RKO (cell line): ENCODE measurements around the gene DNAL1.
"Not testable (repeated sequence)": the region's sequence is repeated elsewhere in the genome, so short reads cannot be mapped to it uniquely, and the experiment has no call there.

Experiments used
- DNase-seq: peaks from one replicate; pipeline ENCODE4 v3.0.0-alpha.2; 2016; ENCODE audit warnings: low spot score

The DNAL1 gene

DNA sequence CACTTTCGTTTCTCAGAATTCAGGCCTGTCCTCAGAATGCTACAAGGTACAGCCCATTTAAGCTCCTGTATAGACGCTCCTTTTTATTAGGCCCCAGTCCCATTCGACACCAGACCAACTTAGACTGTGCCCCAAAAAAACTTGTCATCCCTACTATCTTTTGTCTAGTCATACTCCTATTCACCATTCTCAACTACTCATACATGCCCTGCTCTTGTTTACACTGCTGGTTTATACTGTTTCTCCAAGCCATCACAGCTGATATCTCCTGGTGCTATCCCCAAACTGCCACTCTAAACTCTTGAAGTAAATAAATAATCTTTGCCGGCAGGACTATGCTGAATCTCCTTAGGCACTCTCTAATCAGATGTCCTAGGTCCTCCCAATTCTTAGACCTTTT is 63.3 kb downstream of the DNAL1 start:
- DNase-seq = not testable (repeated sequence)

DNA sequence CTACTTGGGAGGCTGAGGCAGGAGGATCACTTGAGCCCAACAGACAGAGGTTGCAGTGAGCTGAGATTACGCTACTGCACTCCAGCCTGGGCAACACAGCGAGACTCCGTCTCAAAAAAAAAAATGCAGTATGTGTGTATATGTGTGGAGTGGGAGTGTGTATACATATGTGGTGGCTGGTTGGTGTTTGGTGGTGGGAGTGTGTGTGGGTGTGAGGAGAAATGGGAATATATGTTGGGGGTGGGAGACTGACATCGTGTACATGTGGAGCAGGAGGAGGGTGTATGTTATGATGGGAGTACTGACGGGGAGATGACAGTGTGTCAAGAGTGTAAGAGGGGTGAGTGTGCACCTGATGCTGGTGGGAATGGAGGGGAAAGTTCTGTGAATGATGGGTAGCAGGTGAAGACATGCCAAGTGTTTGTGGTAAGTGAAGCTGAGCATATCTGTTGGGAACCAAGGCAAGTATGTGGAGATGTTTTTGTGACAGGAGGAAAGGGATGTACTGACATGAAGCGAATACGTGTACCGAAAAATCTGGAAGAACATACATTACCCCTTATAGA is 65.2 kb downstream of the DNAL1 start:
- no peak for DNase-seq

DNA sequence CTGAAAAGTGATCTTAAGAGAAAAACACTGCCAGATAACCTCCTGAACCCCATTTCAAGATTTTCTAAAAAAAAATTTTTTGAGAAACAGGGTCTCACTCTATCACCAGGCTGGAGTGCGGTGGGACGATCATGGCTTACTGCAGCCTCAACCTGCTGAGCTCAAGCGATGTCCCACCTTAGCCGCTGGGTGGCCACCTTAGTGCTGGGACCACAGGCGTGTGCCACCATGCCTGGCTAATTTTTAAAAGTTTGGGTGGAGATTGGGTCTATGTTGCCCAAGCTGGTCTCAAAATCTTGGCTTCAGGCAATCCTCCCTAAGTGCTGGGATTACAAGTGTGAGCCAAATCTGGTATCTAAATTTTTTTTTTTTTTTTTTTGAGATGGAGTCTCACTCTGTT is 66.0 kb downstream of the DNAL1 start:
- no peak for DNase-seq

DNA sequence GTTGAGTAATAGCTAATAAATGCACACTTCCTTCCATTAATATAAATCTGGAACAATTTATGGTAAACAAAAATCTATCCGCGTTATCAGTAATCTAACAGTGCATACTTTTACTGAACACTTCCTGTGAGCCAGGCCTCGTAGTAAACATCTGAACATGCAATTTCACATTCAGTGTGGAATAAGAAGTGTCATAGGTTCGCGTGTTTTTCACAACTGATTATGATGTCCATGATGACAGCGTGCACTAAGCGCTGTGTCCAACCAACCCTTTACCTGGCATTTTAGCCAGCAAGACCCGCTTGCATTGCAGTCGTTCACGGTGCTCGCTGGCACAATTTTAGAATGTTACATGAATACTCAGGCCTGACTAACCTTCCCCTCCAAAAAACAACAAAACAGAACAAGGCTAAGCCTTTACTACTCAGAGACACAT is 67.3 kb downstream of the DNAL1 start:
- DNase-seq = peak; percentile 34

DNA sequence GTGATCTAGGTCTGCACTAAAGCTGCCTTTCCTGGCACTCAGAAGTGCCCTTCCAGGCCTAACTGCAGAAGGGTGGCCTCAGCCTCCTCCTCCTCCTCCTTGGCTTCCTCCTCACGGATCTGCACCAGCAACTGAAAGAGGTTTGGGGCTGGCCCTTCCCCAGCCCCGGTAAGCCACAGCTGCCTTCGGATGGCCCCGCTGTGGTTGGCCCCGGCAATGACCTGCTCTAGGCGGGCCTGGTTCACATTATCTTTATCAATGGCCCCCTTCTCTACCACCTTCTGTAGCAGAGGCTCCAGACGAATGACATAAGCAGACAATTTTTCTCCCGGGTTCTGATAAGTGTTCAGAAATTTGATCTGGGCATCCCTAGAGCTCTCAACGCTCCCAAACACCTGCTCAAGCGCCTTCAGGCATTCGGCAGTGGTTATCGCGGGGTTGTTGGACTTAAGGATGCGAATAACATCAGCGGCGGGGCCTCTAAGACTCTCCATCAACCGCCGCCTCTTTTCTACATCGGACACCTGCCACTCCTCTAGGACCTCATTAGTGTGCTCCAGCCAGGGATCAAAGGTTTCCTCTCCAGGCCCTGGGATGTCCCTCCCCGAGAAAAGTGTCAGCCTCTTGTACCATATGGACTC is 67.9 kb downstream of the DNAL1 start:
- peak; percentile 58 for DNase-seq

DNA sequence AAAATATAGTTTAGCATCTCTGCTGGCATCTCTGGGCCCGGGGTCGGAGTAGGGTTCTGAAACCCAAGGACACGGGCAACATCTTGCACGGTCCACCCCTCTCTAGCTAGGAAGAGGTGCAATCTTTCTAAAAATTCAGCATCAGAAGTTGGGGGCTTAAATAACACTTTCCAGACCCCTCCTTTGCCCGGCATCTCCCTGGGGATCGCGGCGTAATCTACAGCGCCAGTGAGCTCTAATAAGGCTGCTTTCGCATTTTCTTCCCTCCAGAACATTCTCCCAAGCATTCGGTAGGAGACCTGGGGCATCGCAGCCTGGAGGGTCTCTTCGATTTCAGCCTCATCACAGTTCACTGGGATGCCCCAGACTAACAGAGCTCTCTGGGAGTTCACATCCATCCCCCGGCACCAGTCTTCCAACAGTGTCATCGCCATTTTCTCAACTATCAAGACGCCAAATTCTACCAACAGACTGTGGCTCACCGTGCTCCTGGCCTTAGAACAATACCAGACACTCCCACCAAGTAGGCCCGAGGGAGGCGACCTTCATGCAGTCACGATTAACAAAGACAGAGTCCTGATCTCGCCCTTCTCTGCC is 68.5 kb downstream of the DNAL1 start:
- DNase-seq = no peak

DNA sequence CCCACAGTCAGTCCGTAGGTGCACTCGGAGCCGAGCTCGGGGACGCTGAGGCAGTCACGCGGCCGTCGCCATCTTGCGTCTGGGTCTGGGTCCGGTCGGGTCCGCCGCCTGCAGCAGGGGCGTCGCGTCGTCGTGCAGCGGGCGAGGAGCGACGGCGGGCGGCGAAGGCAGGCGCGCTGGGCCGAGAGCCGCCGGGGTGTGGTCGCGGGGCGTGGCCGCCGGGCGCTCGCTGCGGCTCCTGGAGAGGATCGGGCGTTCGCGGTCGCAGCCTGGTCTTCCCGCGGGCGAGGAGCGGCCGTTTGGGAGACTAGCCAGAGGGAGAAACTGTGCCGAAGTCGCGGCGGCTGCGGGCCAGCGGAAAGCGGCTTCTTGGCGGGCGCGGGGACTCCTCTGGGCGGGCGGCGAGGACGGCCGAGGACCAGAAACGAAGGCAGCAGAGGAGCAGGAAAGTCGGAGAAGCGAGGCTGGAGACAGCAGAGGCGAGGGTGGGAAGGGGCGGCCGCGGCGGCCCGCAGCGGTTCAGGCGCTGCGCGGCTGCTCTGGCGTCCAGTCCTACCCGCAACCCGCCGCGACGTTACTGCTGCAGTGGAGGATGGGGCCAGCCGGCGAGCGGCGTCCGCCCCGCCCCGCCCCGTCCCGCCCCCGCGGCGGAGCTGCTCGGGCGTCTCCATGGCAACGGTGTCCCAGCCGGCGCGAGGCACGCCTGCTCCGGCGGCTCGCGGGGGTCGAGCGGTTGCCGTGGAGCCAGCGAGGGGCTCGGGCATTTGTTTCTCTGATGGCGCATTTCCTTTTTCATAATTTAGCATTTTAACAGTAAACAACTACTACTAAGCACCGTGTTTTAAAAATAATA is 69.2 kb downstream of the DNAL1 start, which contains the start of gene PNMA1:
TSS of gene PNMA1 (minus strand) at position 582 of the 853 bp plus-strand sequence. CDS start 745 bp downstream, outside the sequence.
- DNase-seq = peak; percentile 91

DNA sequence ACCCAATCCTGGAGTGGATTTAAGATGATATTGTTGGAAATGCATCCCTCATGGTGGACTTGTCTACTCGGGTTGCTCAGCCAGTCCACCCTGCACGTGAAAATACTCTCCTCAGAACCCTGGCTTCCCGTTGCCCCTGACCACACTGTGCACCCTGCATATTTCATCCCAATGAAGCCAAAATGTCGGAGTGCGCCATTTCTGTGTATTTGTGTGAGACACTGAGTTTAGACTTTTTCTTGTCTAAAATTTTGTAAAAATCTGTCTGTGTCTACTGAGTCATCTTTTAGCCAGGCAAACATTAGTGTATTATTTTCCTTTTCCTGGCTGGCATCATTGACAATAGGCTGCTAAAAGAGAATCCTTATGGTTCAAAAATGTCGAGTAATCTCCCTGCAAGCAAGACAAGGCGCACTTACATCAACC is 69.9 kb downstream of the DNAL1 start:
- no peak for DNase-seq

DNA sequence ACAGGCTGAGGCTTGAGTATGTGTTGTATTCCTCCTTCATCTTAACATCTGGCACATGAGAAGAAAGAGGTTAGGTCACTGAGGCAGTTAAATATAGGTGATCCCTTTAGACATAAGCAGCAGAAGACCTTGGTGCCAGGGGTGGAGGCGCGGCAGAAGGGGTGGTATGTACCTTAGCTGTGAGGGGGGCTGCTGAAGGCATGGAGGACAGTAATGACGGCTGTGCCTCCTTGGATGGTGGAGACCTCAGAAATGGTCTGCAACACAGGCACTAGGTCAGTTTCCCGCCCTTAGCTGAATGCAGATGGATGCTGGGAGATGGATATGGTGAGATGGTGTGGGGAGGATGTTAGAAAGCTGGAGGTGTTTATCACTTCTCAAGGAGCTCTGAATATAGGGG is 70.9 kb downstream of the DNAL1 start:
- DNase-seq = no peak

DNA sequence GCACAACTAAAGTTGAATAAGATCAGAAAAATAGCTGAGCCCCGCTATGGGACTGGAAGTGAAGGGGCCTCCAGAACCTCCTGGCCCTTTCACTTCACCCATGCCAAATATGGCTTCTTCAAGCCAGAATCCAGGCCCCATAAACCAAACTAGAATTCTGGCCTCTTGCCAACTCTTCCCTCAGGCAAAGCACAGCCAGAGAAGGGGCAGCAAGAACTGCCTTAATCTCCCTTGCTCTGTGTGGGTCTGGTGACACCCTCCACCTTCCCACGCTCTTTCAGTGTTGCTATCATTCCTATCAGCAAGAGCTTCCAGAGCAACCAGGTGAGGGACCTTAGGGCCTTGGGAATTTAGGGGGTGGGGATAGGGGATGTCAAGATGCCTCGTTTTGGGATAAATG is 72.5 kb downstream of the DNAL1 start:
- DNase-seq = no peak

DNA sequence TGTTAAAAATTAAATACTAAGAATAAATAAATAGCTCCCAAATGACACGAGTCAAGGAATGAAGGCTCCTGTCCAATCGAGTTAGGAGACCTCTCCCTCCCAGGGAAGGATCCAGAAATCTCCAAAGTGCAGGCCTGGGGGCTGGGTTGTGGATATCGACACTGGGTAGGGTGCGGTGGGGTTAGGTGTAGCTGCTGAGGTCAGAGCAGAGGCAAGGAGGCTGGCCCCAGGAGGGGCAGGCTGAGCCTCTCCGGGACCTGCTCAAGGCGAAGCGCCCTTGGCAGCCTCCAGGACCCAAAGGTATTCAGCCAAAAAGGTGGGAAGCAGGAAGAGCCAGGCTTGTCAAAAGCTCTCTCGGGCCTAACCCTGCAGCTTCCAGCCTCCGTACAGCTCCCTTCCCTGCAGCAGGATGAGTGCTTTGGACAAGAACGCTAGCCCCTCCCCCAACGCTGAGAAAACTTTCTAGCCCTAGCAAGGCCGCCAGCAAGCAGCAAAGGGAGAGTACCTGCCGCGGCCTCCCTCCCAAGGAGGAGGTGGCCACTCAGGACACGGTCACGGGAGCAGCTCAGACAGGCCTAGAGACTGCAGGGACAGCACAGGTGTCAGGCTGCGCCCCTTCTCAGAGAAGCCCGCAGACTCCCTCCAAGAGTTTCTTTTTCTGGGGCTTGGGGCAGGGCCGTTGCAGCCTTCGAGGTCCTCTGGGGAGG is 73.1 kb downstream of the DNAL1 start:
- no peak for DNase-seq

DNA sequence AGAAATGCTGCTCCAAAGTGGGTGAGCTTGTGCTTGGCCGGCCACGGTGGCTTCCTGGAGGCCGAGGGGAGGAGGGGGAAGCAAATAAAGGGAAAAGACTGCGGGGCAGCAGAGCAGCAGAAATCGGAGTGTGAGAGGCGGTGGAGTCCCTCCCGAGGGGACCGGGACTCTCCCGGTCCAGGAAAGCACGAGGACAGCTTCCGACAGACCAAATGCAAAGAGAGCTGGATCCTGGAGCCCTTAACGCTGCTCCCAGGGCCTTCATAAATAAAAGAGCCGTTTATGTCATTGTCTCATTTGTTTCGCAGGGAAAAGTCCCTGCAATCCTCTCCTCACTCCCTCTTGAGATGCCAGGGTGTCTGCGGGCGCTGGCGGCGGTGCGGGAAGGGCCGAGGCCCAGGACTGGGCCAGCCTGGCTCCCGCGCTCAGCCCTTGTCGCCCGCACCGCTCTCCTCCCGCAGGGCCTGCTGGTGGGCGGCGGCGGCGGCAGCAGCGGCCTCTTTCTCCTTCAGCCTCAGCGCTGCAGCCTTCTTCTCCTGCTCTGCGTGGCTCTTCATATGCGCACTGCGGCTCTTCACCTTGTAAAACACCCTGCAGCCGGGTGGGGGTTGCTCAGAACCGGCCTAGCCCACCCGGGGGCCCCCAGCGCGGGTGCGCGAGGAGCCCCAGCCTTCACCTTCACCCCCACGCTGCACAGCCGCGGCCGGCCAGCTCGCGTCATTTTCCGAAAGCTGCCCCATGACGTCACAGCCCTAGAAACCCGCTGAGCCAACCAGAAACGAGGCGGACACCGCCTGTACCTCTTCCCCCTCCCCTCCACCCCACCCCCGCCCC is 73.8 kb downstream of the DNAL1 start:
- no peak for DNase-seq

DNA sequence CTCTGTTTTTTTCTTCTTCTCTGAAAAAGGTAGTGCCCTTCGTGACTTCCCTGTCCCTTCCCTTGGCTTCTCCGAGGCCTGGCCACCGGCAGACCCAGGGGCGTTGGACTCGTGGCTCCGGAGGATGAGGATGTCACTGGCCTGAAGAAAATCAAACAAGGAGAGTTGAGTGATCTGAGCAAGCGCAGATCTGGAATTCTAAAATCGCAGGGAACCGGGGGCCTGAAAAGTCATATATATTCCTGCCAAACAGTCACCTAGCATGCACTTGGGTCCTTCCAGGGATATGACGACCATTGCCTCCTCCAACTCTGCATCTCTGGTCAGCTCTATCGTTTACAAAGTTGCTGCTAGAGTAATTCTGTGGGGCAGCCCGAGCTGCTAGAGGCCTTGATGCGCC is 74.6 kb downstream of the DNAL1 start:
- no peak for DNase-seq

DNA sequence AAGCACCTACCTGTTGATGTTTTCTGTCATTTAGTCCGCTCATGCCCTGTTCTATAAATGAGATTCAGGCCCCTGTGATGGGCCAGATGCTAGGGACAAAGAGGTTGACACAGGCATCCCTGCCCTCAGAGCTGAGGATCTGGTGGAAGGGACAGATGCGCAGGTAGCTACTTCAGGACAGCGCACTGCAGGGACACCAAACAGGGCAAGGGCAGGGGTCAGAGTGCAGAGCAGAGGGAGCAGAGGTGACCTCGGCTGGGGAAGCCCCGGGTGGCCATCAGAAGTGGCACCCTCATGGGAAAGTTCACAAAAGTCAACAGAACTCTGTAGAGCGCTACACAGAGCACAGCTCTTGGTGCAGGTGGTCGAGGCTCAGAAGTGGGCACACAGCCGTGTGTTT is 75.0 kb downstream of the DNAL1 start:
- DNase-seq = no peak

DNA sequence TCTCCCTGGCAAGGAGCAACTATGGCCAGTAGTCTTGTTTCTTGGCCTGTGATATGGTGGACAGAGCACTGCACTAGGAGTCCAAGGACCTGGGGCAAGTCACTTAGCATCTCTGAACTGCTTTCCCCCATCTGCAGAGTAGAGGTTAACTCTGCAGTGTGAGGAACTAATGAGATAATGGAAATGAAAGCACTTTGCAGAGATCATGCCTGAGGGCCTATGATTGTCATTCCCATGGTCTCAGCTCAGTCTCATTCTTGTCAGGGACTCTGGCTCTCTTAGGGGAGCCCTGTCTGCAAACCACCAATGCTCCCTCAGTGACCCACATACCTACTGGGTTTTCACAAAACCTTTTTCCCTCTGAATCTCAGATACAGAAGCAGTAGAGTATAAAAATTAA is 75.8 kb downstream of the DNAL1 start:
- DNase-seq = no peak

DNA sequence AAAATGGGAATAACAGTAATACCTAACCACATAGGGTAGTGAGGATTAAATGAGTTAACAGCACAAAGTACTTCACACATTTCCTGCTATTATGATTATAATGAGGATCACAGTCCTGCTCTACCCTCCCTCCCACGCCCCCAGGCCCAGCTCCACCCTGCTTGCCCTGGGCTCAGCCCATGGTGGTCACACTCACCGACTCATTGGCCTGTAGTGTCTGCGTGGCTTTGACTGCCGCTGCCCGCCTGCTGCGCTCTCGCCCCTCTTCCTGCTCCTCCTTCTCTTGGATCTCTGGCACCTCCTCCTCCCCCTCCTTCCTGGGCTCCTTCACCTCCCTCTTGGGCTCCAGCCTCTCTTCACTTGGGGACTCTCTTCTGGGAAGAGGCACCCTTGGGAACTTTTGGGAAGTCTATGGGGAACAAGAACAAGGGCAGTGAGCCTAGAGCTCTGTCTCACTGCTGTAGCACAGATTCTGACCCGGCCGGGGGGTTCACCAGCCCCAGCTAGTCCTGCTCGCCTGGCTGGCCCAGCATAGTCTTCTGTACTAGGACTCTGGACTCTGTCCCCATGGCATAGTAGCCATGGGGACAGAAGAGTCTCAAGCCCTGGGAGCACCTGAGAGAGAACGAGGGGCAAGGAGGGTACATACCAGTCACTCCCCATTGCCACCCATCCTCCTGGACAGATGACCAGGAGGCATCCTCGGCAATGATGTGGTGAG is 76.5 kb downstream of the DNAL1 start:
- no peak for DNase-seq

DNA sequence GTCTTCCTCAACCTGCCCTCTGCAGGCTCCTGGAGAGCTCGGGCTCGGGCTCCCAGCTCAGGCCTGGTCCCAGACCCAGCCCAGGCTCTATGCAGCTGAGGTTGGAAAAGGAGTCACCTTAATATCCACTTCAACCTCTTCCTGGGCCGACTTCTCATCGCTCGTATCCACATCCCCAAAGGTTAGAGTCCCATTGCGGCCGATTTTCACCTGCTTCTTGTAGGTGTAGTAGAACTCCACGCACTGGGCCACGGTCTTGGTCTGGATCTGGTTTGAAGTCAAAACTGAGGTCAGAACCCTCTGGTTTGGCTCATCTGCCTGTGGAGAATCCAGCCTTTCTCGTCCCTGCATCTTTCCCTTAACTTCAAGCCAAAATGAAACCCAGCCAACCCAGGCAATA is 77.8 kb downstream of the DNAL1 start:
- DNase-seq = no peak

DNA sequence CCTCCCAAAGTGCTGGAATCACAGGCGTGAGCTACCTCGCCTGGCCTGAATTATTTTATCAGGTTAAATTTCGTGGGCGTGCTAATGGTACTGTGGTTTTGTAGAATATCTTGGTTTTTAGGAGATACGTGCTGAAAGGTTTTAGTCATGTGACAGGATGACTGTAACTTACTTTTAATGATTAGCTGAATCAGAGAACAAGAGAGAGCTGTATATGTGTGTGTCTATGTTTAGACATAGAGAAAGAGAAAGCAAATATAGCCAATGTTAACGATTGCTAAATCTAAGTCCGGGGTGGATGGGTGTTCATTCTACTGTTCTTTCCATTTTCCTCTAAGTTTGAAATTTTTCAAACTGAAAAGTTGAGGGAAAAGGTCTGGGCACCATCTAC is 78.6 kb downstream of the DNAL1 start:
- no peak for DNase-seq

DNA sequence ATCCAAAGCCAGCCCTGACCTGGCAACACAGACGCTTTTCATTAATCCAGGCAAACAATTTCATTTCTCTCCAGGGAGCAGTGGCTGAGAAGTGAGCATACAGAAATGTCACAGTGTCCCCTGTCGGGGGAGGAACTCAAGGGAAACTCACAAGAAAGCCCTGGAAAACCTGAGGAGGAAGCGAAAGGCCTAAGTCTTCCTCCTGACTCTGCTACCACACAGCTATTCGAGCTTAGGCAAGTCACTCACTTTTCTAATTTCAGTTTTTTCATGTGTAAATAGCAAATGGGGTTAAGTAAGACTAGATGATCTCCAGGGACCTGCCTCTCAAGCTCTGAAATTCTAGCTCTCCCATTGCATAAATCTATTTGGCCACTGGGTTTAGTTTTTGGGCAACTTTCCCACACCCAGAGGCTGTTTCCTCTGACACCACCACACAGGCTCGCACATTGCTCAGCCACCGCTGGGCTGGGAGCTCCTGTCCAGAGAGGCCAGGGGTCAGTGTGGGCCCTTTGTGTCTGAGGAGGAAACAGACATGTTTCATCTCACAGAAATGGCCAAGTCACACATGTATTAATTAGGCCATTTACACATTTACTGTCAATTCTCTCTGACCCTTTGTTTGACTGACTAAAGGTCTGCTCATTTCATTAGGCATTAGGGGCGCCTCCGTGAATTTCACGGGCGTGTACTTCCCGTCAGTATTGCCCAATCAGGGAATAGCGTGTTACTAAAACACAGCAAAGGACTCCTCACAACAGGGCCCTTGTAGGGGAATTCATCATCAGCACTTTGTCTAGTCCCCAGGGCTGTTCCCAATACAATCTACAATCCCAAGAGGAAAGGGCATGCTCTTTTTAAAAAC is 79.2 kb downstream of the DNAL1 start:
- DNase-seq = peak; percentile 45

DNA sequence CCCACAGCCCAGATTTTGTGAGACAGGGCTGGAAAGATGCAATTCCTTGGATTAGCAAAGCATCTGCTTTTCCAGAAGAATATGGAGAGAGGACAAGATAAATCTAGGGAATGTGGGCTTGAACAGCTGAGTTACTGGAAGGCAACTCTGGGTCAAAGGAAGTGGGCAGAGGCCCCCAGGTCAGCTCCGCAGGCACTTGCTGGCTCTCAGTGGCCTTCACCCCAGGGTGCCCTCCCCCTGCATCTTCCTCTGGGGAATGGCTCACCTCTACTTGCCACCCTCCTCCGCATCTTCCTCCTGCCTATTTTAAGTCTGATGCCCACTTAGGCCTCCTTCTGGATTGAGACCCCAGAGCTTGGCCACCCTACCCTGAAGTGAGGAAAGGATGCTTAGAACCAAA is 79.9 kb downstream of the DNAL1 start:
- no peak for DNase-seq
